Hematopoietic multipotent progenitor cell (in vitro differentiated cells): Measurements from ENCODE around the gene FAM118B. TPM values are rescaled to one million over a fixed set of nuclear protein-coding genes. Genes with fewer than 3 reads are reported as not detected.
"Not testable (repeated sequence)": the region's sequence is repeated elsewhere in the genome, so short reads cannot be mapped to it uniquely, and the experiment has no call there.

ENCODE experiments used
- DNase-seq, 3 donors: peaks; one replicate each; pipeline ENCODE4 v3.0.0-alpha.2; 2011 to 2015; ENCODE audit warnings: low read depth in 2 of 3, low spot score in 2 of 3
- total RNA-seq: library from RNA; depleted of rRNA; stranded (reverse); fragments of >200 nt; gene quantifications from one replicate; pipeline ENCODE4 v1.2.3, GENCODE V29; 2012

The FAM118B gene
- total RNA-seq, 1 donor: 7.0 TPM

- DNase-seq: no peak
Observed at GRCh38 chr11:126216526-126217305, 5.1 kb downstream of the FAM118B start.

- peak in 1 of 3 donors; percentile 27 for DNase-seq
Observed at GRCh38 chr11:126217491-126217890, 5.9 kb downstream of the FAM118B start.

- no peak for DNase-seq
Observed at GRCh38 chr11:126219547-126219946, 8.0 kb downstream of the FAM118B start.

- no peak for DNase-seq
Observed at GRCh38 chr11:126224647-126225294, 13.2 kb downstream of the FAM118B start.

GRCh38 chr11:126225295-126225665 is 13.7 kb downstream of the FAM118B start:
- no peak for DNase-seq

GRCh38 chr11:126226334-126227084 is 14.9 kb downstream of the FAM118B start:
- DNase-seq: no peak

GRCh38 chr11:126229858-126230540 is 18.4 kb downstream of the FAM118B start:
- no peak for DNase-seq

- no peak for DNase-seq
Observed at GRCh38 chr11:126231725-126232459, 20.3 kb downstream of the FAM118B start.

- no peak for DNase-seq
Observed at GRCh38 chr11:126232683-126233082, 21.1 kb downstream of the FAM118B start.

- DNase-seq: no peak
Observed at GRCh38 chr11:126233391-126233790, 21.8 kb downstream of the FAM118B start.

GRCh38 chr11:126246636-126247035 is 35.1 kb downstream of the FAM118B start:
- DNase-seq: no peak

- no peak for DNase-seq
Observed at GRCh38 chr11:126253265-126253664, 41.7 kb downstream of the FAM118B start.

GRCh38 chr11:126254819-126255218 is 43.2 kb downstream of the FAM118B start:
- DNase-seq: no peak

- DNase-seq: not testable (repeated sequence)
Observed at GRCh38 chr11:126255507-126255906, 43.9 kb downstream of the FAM118B start.

GRCh38 chr11:126256216-126256615 is 44.6 kb downstream of the FAM118B start:
- DNase-seq: no peak

GRCh38 chr11:126257144-126257543 is 45.6 kb downstream of the FAM118B start:
- no peak for DNase-seq

GRCh38 chr11:126257764-126258163 is 46.2 kb downstream of the FAM118B start:
- DNase-seq: no peak

GRCh38 chr11:126262216-126262615 is 50.6 kb downstream of the FAM118B start:
- DNase-seq: no peak

GRCh38 chr11:126263489-126263888 is 51.9 kb downstream of the FAM118B start:
- no peak for DNase-seq

GRCh38 chr11:126265811-126266210 is 54.2 kb downstream of the FAM118B start:
- DNase-seq: peak in 1 of 3 donors; percentile 31
